ENCODE data around the gene DMRTA2.

DNA sequence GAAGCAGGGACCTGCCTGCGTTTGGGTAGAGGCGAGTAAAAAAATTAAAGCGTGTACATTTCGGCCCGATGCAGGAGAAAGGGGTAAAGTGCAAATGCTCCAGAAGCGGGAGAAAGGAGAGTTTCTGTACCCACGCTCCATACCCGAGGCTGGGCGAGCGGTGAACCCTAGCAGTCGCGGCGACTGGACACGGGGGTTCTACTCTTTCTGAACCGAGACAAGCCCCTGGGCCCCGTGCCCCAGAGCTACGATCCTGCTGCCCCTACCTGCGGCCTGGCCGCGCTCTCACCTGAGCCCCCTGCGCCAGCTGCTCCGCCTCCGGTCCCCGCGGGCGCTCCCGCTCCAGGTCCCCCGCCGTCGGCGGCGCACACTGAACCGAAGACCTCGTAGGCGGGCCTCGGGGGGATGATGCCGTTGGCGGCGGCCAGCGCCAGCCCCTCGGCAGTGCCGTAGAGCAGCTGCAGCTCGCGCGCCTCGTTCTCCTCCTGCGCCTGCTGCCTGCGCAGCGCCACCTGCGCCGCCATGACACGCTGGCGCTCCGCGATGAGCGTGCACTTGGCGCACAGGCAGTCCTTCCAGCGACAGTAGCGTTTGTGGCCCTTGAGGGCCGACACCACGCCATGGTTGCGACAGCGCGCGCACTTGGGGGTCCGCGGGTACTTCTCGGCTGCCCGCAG, 2.4 kb downstream of the DMRTA2 start:
- TF ChIP-seq SIN3A (IDR thresholded peaks at IDR 0.05; ENCODE audit: borderline replicate concordance, insufficient read depth, low read depth, low read length) (no peak), CTCF (IDR thresholded peaks at IDR 0.05) (no peak), POLR2AphosphoS5 (IDR thresholded peaks at IDR 0.05; ENCODE audit: low read depth, low read length) (no peak), TCF7L2 (IDR thresholded peaks at IDR 0.05; ENCODE audit: low read depth, low read length) (no peak)
- TF ChIP-seq, protein P1, sequence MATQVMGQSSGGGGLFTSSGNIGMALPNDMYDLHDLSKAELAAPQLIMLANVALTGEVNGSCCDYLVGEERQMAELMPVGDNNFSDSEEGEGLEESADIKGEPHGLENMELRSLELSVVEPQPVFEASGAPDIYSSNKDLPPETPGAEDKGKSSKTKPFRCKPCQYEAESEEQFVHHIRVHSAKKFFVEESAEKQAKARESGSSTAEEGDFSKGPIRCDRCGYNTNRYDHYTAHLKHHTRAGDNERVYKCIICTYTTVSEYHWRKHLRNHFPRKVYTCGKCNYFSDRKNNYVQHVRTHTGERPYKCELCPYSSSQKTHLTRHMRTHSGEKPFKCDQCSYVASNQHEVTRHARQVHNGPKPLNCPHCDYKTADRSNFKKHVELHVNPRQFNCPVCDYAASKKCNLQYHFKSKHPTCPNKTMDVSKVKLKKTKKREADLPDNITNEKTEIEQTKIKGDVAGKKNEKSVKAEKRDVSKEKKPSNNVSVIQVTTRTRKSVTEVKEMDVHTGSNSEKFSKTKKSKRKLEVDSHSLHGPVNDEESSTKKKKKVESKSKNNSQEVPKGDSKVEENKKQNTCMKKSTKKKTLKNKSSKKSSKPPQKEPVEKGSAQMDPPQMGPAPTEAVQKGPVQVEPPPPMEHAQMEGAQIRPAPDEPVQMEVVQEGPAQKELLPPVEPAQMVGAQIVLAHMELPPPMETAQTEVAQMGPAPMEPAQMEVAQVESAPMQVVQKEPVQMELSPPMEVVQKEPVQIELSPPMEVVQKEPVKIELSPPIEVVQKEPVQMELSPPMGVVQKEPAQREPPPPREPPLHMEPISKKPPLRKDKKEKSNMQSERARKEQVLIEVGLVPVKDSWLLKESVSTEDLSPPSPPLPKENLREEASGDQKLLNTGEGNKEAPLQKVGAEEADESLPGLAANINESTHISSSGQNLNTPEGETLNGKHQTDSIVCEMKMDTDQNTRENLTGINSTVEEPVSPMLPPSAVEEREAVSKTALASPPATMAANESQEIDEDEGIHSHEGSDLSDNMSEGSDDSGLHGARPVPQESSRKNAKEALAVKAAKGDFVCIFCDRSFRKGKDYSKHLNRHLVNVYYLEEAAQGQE (IDR thresholded peaks at IDR 0.05; ENCODE audit: insufficient read depth in 1 of 2, low read depth in 2 of 2, low read length in 1 of 2) = no peak
